CD4-positive, alpha-beta T cell treated with Interleukin-4 for 4 hours (primary cell): Measurements from ENCODE around the gene HSFX4.
"Not testable (repeated sequence)": the region's sequence is repeated elsewhere in the genome, so short reads cannot be mapped to it uniquely, and the experiment has no call there.

Experiments used
- DNase-seq: peaks from one replicate; pipeline ENCODE4 v3.0.0-alpha.2; 2020

Gene HSFX4

GRCh38 chrX:149929400-149929799 lies at the start of gene HSFX4:
Gene HSFX4, plus strand, starts transcription at chrX:149929573. Its CDS starts 72 bp downstream, at chrX:149929645.
- DNase-seq = not testable (repeated sequence)

GRCh38 chrX:149881081-149881711 lies 48.2 kb upstream of the HSFX4 start, which contains the start of gene MAGEA8:
Gene MAGEA8, plus strand, starts transcription at chrX:149881183. Its CDS starts 3,090 bp downstream, at chrX:149884273.
- no peak for DNase-seq

- not testable (repeated sequence) for DNase-seq
Observed at GRCh38 chrX:149890828-149891227, 38.5 kb upstream of the HSFX4 start.

DNA sequence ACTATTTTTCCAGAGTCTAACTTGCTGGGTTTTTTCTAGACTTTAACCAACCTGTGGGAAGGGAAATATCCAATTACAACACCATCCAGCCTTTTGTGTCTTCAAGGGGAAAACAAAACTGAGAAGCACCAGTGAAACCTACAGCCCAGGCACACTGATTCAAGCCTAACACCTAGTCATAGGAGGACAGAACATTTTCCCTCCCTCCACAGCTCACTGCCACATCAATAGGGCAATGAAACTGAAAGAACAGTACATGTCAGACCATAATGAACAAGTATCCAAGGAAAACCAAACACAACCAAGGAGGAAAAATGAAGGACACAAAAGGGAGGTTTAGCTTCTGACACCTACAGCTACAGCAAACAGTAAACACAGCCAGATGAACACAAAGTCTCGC lies 30.8 kb upstream of the HSFX4 start:
- DNase-seq = no peak

GRCh38 chrX:149903889-149904748 lies 25.3 kb upstream of the HSFX4 start:
- DNase-seq = no peak

DNA sequence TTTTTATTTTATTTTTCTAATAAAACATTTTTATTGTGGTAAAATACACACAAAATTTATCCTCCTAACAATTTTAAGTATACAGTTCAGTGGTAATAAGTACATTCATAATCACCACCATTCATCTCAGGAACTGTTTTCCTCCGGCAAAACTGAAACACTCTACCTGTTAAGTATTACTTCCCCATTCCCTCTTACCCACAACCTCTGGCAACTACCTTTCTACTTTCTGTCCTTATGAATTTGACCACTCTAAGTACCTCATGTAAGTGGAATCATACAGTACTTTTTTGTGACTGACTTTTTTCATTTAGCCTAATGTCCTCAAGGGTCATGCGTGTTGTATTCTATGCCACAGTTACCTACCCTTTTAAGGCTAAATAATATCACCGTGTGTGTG lies 21.1 kb upstream of the HSFX4 start:
- no peak for DNase-seq

DNA sequence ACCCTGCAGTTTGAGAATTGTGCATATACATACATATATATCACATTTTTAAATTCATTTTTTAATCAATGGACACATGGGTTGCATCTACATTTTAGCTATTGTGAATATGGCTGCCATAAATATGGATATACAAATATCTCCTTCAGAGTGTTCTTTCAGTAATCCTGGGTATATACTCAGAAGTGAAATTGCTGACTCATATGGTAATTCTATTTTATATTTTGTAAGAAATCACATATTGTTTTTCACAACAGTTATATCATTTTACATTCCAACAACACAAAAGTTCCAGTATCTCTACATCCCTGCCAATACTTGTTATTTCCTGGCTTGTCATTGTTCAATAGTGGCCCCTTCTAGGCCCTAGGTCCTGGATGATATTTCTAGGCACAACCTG lies 20.6 kb upstream of the HSFX4 start:
- no peak for DNase-seq

DNA sequence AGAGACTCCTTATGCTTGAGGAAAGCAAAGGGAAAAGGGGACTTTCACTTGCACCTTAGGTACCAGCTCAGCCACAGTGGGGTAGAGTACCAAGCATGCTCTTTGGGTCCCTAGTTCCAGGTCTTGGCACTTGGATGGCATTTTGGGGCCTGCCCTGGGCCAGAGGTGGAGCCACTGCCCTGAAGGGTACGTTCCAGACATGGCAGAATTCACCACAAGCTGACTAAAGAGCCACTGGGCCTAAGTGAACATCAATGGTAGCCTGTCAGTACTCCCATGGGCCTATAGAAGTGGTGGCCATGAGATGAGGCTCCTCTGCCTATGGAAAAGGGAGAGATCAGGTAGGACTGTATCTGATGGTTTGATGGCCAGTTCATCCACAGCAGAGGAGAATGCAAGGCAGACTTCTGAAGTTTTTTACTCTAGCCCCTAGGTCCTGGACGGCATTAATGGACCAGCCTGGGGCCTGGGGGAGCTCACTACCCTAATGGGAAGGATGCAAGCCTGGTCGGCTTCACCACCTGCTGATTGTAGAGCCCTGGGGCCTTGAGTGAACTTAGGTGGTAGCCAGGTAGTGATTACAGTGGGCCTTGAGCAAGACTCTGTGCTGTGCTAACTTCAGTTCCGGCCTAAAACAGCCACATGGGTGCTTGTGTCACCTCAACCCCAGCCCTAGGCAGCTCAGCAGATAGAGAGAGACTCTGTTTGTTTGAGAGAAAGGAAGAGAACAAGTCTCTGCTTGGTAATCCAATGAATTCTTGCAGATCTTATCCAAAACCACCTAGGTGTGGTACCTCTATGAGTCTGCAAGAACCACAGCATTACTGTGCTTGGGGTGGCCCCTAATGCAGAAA lies 19.8 kb upstream of the HSFX4 start:
- no peak for DNase-seq

GRCh38 chrX:149910178-149910695 lies 19.1 kb upstream of the HSFX4 start:
- DNase-seq = no peak

DNA sequence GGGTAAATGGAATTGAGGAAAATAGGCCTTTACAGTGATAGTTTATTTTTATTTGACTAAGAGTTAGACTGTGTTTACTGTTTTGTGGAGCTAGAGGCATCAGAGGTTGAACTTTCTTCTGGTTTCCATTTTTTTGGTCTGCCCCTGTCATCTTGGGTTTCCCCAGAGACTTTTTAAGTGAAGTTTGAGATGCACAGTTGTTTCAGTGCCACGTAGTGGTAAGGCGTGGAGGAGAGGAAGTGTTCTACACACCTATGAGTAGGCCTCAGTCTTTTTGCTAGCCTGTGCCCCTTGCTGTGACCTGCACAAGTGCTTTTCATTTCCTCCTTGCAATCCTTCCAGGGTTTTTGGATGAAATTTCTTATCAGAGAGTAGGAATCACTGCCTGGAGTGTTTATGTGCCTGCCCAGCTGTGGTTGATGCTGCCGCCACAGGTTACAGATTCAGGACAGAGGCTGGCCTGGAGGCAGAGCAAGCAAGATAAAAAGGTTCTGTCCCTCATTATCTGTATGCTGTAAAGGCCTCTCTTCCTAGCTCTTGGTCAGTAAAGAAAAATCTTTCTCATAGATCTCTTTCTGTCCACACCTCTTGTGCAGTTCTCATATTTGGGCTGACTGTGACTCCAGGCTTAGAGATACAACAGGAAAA lies 12.5 kb upstream of the HSFX4 start:
- peak; percentile 3 for DNase-seq

DNA sequence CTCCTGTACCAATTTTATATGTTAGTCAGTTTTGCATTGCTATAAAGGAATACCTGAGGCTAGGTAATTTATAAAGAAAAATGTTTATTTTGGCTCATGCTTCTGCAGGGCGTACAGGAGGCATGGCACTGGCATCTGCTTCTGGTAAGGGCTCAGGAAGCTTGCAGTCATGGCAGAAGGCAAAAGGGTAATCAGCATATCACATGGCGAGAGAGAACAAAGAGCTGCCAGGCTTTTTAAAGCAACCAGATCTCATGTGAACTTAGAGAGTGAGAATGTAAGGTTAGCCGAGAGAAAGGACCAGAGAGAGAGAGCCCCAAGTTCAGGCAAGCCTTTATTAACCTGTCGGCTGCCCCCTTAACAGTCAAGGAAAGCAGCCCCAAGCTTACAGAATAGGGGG lies 5.5 kb upstream of the HSFX4 start:
- not testable (repeated sequence) for DNase-seq

GRCh38 chrX:149924434-149924833 lies 4.9 kb upstream of the HSFX4 start:
- not testable (repeated sequence) for DNase-seq

DNA sequence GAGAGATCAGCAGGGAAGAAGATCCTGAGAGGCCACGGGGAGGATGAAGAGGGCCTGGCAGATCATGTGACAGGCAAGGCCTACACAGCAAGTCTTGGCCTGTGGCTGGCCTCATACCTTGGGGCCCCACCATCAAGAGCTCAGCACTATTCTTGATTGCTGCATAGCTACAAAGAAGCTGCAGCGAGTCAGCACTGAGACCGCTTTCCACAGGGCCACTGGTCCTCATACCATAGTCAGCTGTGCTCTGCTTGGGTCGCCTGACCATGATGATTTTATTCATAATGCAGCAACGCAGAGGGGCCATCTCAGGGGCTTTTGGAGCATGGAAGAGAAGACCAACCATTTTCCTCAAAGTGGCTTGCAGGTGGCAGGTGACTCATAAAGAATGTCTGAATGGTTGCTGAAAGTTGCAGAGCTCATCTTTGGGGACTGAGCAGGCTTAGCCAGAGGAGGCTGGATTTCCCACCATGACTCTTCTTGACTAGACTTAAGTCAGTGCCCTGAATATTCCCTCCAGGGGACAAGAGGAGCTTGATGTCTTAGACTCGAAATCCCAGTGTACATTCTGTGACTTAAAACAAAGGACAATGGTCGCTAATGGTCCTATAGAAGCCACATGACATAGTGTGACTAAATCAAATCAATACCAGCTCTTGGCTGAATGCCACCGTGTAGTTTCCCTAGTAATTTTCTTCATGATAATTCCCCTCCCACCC lies 2.0 kb upstream of the HSFX4 start:
- not testable (repeated sequence) for DNase-seq

DNA sequence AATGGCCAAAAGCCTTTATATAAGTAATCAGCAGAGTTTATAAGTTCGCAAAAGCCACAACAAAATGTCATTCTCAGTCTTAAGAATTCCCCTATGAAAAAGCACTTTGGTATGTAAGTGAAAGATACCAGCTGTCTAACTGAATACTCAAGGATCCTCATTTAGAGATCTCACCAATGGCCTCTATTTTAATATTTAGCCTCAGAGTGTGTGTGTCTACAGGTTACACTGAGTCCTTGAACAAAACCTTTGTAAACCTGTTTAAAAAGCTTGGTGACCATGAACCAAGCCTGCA lies 1.5 kb upstream of the HSFX4 start:
- not testable (repeated sequence) for DNase-seq

DNA sequence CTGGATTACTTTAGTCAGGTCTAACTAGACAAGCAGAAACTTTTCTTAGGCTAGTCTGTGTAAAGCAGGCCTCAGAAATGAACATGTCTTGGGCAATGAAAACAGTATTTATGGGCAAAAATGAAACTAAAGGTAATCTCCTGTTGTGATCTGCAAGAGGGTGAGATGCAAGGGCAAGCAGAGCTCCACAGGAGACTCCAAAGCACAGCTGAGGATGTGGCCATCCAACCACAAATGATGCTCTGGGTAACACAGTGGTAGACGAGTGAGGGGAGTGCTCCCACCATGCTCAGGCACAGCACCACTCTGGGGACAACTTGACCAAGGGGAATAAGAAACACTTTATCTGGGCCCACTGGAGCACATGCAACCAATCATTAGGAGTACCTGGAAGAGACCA lies 738 bp upstream of the HSFX4 start:
- not testable (repeated sequence) for DNase-seq

DNA sequence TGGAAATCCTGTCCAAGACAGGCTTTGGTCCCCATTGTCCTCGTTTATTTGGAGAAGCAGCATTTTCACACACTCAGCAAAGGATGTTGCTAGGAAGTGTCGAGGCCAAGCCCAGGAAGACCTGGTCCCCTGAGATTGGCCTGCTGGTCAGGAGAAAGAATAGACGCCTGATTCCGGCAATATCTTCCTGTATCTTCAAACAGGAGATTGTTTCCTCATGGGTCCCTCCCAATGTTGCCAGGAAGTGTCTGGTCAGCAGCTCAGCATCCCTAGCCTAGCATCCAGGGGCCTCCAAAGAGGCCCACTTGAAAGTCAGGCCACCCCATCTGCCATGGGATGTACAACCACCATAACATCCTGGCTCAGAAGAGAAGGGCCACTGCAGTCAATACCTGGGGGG lies 2.0 kb downstream of the HSFX4 start:
- not testable (repeated sequence) for DNase-seq

DNA sequence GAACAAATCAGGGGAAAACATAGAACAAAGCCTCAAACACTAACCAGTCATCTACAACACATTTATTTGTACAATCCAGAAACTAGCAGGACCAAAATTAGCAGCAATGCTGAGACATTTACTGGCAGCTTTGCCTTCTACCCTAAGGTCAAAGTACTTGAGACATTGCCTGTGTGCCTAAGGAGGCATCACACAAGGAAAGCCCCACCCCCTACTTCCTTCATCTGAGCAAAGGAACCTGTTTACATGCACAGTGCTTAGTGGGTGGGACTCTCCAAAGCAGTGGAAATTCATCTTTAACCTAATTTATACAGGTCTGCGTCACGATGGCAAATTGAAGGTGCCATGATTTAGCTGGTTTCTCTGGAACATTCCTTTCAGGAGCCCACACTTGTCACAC lies 2.8 kb downstream of the HSFX4 start:
- not testable (repeated sequence) for DNase-seq

GRCh38 chrX:149932970-149933369 lies 3.6 kb downstream of the HSFX4 start:
- DNase-seq = not testable (repeated sequence)

- DNase-seq = not testable (repeated sequence)
Observed at GRCh38 chrX:149933547-149933946, 4.2 kb downstream of the HSFX4 start.

GRCh38 chrX:149937328-149937727 lies 8.0 kb downstream of the HSFX4 start:
- not testable (repeated sequence) for DNase-seq

DNA sequence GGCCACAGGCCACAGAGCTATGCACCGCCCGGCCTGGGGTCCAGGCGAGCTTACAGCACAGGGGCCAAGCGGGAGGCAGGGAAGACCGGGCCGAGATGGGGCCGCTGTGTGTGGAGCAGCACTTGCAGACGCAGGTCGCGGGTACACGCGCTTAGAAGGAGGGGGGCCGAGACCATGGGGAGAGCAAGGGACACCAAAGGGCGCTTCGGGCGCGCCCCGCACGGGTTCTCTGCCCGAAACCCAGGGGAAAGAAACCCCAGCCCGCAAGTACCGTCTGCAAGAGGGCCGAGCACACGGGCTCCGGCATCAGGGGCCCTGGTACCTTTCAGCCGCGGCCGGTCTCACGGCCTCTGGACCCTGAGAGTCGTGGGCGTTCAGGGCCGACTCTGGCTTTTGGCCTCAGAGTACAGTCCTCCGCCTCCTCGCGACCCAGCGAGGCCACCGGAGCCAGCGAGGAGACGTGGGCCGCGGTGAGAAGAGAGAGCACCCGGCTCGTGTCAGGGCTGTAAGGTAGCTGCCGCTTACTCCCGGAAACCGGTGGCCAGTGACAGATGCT lies 8.6 kb downstream of the HSFX4 start:
- DNase-seq = no peak
